ENCODE results near the gene LPIN1.

LPIN1 gene

GRCh38 chr2:11784747-11785610 lies 38.5 kb downstream of the LPIN1 start:
- peak in 2 of 3 experiments; percentile 19 to 29 for DNase-seq (ENCODE audit: low read depth in 3 of 3)

- no peak for DNase-seq (ENCODE audit: low read depth in 3 of 3)
Observed at GRCh38 chr2:11785611-11785940, 39.1 kb downstream of the LPIN1 start.

- no peak for DNase-seq (ENCODE audit: low read depth in 3 of 3)
Observed at GRCh38 chr2:11786191-11786590, 39.8 kb downstream of the LPIN1 start.

- DNase-seq (ENCODE audit: low read depth in 3 of 3): no peak
Observed at GRCh38 chr2:11786592-11786991, 40.2 kb downstream of the LPIN1 start.

- no peak for DNase-seq (ENCODE audit: low read depth in 3 of 3)
Observed at GRCh38 chr2:11787991-11788390, 41.6 kb downstream of the LPIN1 start.

GRCh38 chr2:11788461-11789124 lies 42.2 kb downstream of the LPIN1 start:
- DNase-seq (ENCODE audit: low read depth in 3 of 3): no peak

GRCh38 chr2:11789243-11789642 lies 42.8 kb downstream of the LPIN1 start:
- DNase-seq (ENCODE audit: low read depth in 3 of 3): no peak

GRCh38 chr2:11790228-11790627 lies 43.8 kb downstream of the LPIN1 start:
- no peak for DNase-seq (ENCODE audit: low read depth in 3 of 3)

GRCh38 chr2:11795590-11795989 lies 49.2 kb downstream of the LPIN1 start:
- DNase-seq (ENCODE audit: low read depth in 3 of 3): no peak

- no peak for DNase-seq (ENCODE audit: low read depth in 3 of 3)
Observed at GRCh38 chr2:11796190-11797171, 50.0 kb downstream of the LPIN1 start.

GRCh38 chr2:11797846-11798245 lies 51.4 kb downstream of the LPIN1 start:
- DNase-seq (ENCODE audit: low read depth in 3 of 3): no peak

GRCh38 chr2:11798701-11799435 lies 52.4 kb downstream of the LPIN1 start:
- DNase-seq (ENCODE audit: low read depth in 3 of 3): no peak

- no peak for DNase-seq (ENCODE audit: low read depth in 3 of 3)
Observed at GRCh38 chr2:11799826-11800225, 53.4 kb downstream of the LPIN1 start.

- no peak for DNase-seq (ENCODE audit: low read depth in 3 of 3)
Observed at GRCh38 chr2:11802782-11803191, 56.4 kb downstream of the LPIN1 start.

GRCh38 chr2:11805024-11805423 lies 58.6 kb downstream of the LPIN1 start:
- no peak for DNase-seq (ENCODE audit: low read depth in 3 of 3)

GRCh38 chr2:11805920-11806319 lies 59.5 kb downstream of the LPIN1 start:
- DNase-seq (ENCODE audit: low read depth in 3 of 3): no peak

GRCh38 chr2:11807156-11808015 lies 61.0 kb downstream of the LPIN1 start:
- no peak for DNase-seq (ENCODE audit: low read depth in 3 of 3)

GRCh38 chr2:11808016-11808400 lies 61.6 kb downstream of the LPIN1 start:
- DNase-seq (ENCODE audit: low read depth in 3 of 3): no peak

GRCh38 chr2:11809586-11810236 lies 63.3 kb downstream of the LPIN1 start:
- DNase-seq (ENCODE audit: low read depth in 3 of 3): no peak

Data from stimulated activated CD4-positive, alpha-beta T cell treated with anti-CD3 and anti-CD28 coated beads, TNF-alpha, amount 100 ng/mL, for 4 hours (primary cell).